ENCODE measurements around the gene GPC2. TPM values are rescaled to one million over a fixed set of nuclear protein-coding genes. Genes with fewer than 3 reads are reported as not detected.
"Not testable (repeated sequence)": the region's sequence is repeated elsewhere in the genome, so short reads cannot be mapped to it uniquely, and the experiment has no call there.

Gene GPC2
- total RNA-seq, 4 donors from 2014 or later: 0.57 to 1.4 (median 0.83) TPM; not detected in 1

GRCh38 chr7:100221231-100221718, 44.1 kb upstream of the GPC2 start:
- no peak for DNase-seq
- peak overlapping the region; percentile 51 to 79 (median 66) for H3K27ac ChIP-seq
- WGBS, 2 donors: 100% methylated on average over 1 of the region's 5 CpGs

GRCh38 chr7:100220586-100221230, 43.5 kb upstream of the GPC2 start:
- no peak for DNase-seq
- TF ChIP-seq CTCF (IDR thresholded peaks at IDR 0.05) (no peak), POLR2A (IDR thresholded peaks at IDR 0.05) (no peak)
- peak overlapping the region in 3 of 4 donors; percentile 16 to 46 (median 35) for H3K4me3 ChIP-seq

More at GRCh38 chr7:100221231-100221718, 44.1 kb upstream of the GPC2 start:
- no peaks in the 10 kb centered on the region for H3K4me1 ChIP-seq
- H3K27me3 ChIP-seq: no peaks in the 10 kb centered on the region
- TF ChIP-seq CTCF (IDR thresholded peaks at IDR 0.05) (no peak), POLR2A (IDR thresholded peaks at IDR 0.05) (peak in 1 of 4 donors; percentile 50)
- H3K36me3 ChIP-seq: peaks cover 0 to 42% (median 0%) of the 10 kb centered on the region in 3 donors
- peak overlapping the region in 2 of 4 donors; percentile 35 to 46 for H3K4me3 ChIP-seq
- H3K9me3 ChIP-seq: no peaks in the 10 kb centered on the region
- intact Hi-C loops (cut with DNase I): no loop called here

GRCh38 chr7:100219801-100220585, 42.8 kb upstream of the GPC2 start, which contains the start of gene PVRIG:
PVRIG (plus strand) TSS chr7:100219949; CDS start chr7:100219971, 22 bp downstream.
- WGBS, 2 donors: 60 to 90% methylated on average over 3 to 7 of the region's 27 CpGs
- H3K4me3 ChIP-seq: peak within 1 kb of the TSS in 3 of 4 donors; percentile 16 to 46 (median 35)
- intact Hi-C loops (cut with DNase I): not testable (repeated sequence)

More at GRCh38 chr7:100220586-100221230, 43.5 kb upstream of the GPC2 start:
- Histone ChIP-seq H3K27me3 (no peaks in the 10 kb centered on the region), H3K4me1 (peaks cover 0 to 5% (median 0%) of the 10 kb centered on the region in 3 donors), H3K36me3 (peaks cover 0 to 38% (median 0%) of the 10 kb centered on the region in 3 donors), H3K9me3 (no peaks in the 10 kb centered on the region), H3K27ac (peak overlapping the region; percentile 51 to 79 (median 66))
- intact Hi-C loops (cut with DNase I): no loop called here
- 82 to 85% methylated on average over 2 to 9 of the region's 22 CpGs for WGBS, 2 donors

GRCh38 chr7:100219271-100219737, 42.1 kb upstream of the GPC2 start:
- intact Hi-C loops (cut with DNase I): no loop called here
- Histone ChIP-seq H3K36me3 (peaks cover 0 to 31% (median 0%) of the 10 kb centered on the region in 3 donors), H3K9me3 (no peaks in the 10 kb centered on the region), H3K27ac (peak overlapping the region in 3 of 4 donors; percentile 6 to 79 (median 73)), H3K4me3 (peak overlapping the region in 2 of 4 donors; percentile 5 to 18), H3K4me1 (peaks cover 0 to 10% (median 0%) of the 10 kb centered on the region in 3 donors), H3K27me3 (no peaks in the 10 kb centered on the region)
- DNase-seq: no peak
- WGBS, 2 donors: 69 to 71% methylated on average over 4 to 5 of the region's 10 CpGs
- TF ChIP-seq CTCF (IDR thresholded peaks at IDR 0.05) (no peak), POLR2A (IDR thresholded peaks at IDR 0.05) (no peak)

More at GRCh38 chr7:100219801-100220585, 42.8 kb upstream of the GPC2 start, which contains the start of gene PVRIG:
- Histone ChIP-seq H3K36me3 (peaks cover 0 to 38% (median 0%) of the 10 kb centered on the region in 3 donors), H3K27ac (peak within 1 kb of the TSS; percentile 51 to 79 (median 66))
- not testable (repeated sequence) for H3K27me3 ChIP-seq, DNase-seq, H3K4me1 ChIP-seq, H3K9me3 ChIP-seq
- peak in 1 of 4 donors; percentile 46 for TF ChIP-seq POLR2A (IDR thresholded peaks at IDR 0.05)

GRCh38 chr7:100217934-100218333, 40.8 kb upstream of the GPC2 start:
- Histone ChIP-seq H3K4me1 (peaks cover 0 to 10% (median 0%) of the 10 kb centered on the region in 3 donors), H3K36me3 (peaks cover 0 to 23% (median 0%) of the 10 kb centered on the region in 3 donors)
- peak; percentile 25 to 51 (median 36) for TF ChIP-seq CTCF (IDR thresholded peaks at IDR 0.05)
- intact Hi-C loops (cut with DNase I): loop anchor here (2.0 kb wide), 1 partner anchor 85 kb away; no protein-coding TSS in a partner anchor
- H3K27me3 ChIP-seq, H3K4me3 ChIP-seq, H3K27ac ChIP-seq, H3K9me3 ChIP-seq, DNase-seq: not testable (repeated sequence)
- WGBS, 2 donors: 0% methylated on average over 1 of the region's 5 CpGs; no CpG with 5 or more reads in 1 of the 2 donors
